Measurements from ENCODE around the gene COL4A6.

The COL4A6 gene

DNA sequence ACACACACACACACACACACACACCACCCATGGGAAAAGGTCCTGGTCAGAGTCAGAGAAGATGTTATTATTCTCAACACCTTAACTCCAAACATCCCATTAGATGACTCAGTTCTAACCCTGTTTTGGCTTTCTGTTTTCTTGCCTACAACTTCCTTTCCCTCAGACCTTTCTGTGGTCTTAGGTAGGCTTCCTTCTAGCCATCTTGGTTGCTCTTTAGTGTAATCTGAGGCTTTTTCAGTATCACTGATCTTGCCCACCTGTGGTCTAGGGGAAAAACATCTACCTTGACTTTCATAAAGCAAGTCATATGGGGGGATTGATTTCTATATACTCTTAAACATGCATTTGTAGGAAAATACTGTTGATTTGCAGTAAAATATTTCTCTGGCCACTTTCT lies 289.7 kb downstream of the COL4A6 start:
- DNase-seq = no peak

DNA sequence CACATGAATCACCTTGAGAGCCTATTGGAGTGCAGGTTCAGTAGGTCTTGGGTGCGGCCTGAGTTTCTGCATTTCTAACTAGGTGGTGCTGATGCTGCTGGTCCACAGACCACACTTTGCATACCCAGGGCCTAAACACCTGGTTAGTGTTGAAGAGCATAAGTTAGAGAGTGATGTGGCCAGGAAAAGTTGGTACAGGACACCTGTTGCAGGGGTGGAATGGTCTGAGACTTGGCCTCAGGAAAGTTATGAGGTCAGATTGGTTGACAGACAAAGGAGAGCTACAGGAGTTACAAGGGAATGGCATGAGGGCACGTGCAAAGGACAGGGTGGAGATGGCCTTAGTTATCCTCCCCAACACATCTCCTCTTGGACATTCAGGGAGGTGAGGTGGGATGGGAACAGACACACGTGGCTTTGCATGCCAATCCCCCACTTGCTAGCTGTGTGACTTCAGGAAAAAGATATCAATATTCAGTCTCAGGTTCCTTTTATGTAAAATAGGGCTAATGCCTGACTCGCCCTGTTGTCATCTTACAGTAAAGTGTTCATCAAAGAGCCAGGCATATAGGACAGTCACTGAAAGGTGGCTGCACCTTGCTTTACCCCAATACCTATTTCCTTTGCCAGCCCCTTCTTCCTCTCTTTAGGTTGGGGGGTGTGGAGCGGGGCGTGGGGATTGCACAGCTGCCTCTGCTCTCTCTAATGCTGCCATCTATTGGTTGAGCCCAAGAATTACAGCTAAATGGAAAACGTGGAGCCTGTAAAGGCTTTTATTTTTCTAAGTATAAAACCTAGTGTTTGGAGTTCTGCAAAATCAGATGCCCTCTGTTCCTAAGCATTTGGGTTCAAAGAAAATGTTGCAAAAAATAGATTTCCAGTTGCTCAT lies 299.2 kb downstream of the COL4A6 start:
- no peak for DNase-seq

- DNase-seq = no peak
These were observed 303.5 kb downstream of the COL4A6 start for GRCh38 chrX:108134724-108135123.

- no peak for DNase-seq
These were observed 305.3 kb downstream of the COL4A6 start for GRCh38 chrX:108132876-108133275.

- DNase-seq = no peak
These were observed 306.2 kb downstream of the COL4A6 start for GRCh38 chrX:108132034-108132433.

- no peak for DNase-seq
These were observed 306.8 kb downstream of the COL4A6 start for GRCh38 chrX:108131471-108131870.

GRCh38 chrX:108130889-108131288 lies 307.3 kb downstream of the COL4A6 start:
- DNase-seq = no peak

- DNase-seq = no peak
These were observed 311.1 kb downstream of the COL4A6 start for GRCh38 chrX:108127152-108127551.

- DNase-seq = no peak
These were observed 311.6 kb downstream of the COL4A6 start for GRCh38 chrX:108126661-108127060.

DNA sequence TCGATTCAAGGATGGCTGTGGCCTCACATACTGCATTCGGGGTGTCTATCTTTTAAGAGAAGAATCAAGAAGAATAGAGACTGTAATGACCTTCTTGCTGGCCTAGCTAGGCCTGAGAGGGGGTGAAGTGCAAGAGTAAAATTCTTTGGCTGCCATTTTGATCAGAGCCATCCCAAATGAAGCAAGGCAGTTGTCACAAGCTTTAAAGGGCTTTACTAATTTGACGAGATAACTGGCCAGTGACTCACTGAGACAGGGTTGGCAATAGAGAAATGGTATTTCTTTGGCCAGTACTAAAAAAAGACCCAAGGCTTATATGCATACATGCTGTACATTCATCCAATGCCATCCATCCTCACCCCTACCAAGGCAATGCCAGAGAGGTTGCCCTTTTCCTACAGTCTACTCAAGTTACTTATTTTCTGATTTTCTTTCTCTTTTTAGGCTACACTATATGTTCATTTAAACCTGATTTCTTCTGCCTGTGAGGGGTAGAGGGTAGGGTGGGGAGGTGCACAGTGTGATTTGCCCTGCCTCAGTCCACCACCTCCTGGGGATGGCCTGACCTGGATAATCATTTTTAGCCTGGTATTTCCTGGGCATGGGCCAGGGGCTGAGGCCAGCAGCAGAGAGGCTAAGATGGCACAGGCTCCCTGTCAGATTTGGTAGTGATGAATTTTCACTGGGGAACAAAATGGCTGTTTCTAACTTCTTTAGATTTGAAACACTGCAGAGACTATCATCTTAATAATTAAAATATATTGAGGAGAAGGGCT lies 314.4 kb downstream of the COL4A6 start:
- no peak for DNase-seq

DNA sequence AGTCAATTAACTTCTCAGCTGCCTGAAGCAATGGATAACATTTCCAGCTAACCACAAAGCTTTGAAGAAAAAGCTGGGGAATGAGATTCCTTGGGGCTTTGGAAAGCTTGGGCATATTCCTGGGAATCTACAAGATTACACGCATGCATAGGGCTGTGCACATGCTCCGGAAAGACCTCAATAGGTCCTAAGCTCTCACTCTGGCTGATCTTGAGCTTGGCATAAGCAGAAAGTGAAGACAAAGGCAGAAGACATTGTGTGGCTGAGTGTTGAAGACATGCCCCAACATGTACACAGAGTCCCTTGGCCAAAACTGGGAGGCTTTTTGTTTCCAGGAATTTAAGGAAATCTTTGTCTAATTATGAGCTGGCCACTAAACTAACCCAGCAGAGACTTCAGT lies 315.5 kb downstream of the COL4A6 start:
- no peak for DNase-seq

DNA sequence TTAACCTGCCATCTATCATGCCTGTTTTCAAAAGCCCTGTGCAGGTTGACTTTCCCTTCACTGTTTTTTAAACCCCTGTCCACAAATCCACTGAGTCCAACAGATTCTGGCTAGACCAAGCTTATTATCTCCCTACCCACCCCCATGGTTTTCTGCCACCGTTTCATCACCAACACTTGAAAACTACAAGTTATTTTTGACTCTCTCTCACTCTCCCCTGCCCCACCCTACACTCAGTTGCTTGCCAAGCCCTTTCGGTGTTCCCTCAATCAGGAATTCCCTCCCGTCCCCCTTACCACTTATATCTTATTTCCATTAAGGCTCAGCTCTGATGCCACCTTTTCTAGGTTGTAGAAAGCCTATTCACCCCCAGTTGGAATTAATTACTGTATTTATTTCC lies 316.9 kb downstream of the COL4A6 start:
- DNase-seq = no peak

DNA sequence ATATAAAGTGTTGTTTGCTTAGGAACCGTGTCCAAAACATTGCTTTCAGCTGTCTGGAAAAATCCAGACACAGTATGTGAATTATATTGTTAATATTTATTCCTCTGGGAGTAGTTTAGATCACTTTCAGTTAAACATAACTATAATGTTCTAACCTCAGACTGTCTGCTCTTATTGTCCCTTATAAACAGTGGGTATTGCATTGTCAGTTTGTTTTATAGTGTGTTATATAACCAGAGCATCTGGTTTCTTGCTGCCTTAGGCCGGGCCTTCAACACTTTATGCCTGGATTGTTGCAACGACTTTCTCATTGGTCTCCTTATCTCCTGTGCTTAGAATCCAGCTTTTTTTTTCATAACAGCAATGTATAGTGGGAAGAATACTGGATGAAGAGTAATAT lies 320.2 kb downstream of the COL4A6 start:
- no peak for DNase-seq

DNA sequence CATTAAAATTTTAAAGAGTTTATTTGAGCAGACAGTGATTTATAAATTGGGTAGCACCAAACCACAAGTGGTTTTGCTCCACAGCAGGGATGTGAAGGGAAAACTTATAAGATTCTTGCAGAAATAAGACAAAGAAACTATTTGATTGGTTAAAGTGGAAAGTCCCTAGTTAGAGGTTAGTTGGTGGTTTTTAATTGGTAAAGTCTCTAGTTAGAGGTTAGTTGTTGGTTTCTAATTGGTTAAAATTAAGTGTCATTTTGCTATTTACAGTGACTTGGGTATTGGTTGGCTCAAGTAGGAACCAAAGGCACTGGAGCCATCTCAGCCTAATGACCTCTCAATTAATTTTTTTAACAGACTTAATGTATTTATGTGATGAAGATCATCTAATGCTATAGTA lies 323.7 kb downstream of the COL4A6 start:
- no peak for DNase-seq
